Erythroblast (primary cell): ENCODE results near the gene CCSER1.

Experiments
- GATA1 ChIP-seq: IDR thresholded peaks from 2 replicates; pipeline ENCODE4 v1.6.1; 2011; ENCODE audit warnings: low read depth, mild to moderate bottlenecking, control low read depth, low read length, moderate library complexity
- POLR2A ChIP-seq: IDR thresholded peaks from 2 replicates; pipeline ENCODE4 v1.6.1; 2011; ENCODE audit warnings: mild to moderate bottlenecking, low read length

GRCh38 chr4:90833706-90834105 is 706.5 kb downstream of the CCSER1 start:
- no peak for TF ChIP-seq POLR2A
- no peak for TF ChIP-seq GATA1
